ENCODE measurements around the gene CERS6. TPM values are rescaled to one million over a fixed set of nuclear protein-coding genes. Genes with fewer than 3 reads are reported as not detected.

The CERS6 gene
- total and polyA plus RNA-seq, 2 of the 8 experiments (the other 6 are each of a cell fraction or from before 2014, with no cell fraction given), result 6.8 to 28.2 TPM

DNA sequence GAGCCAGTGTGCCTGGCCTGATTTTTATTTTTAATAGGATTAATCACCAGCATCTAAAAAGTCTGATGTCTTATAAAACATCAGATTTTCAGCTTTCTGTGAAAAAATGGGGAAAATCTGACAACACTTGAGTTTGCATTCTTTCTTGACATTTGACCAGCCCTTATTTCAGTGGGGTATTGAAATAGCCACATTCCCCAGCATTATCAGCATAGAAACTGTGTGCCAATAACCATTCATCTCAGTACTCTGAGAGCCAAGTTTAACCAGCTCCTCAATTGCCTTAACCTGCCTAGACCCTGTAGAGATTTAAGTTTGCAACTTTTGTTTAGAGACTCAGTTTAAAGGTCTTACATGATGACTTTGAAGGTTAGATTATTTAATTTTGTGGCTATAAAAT lies 155.0 kb downstream of the CERS6 start:
- peaks cover 0 to 3% (median 3%) of the 10 kb centered on the region in 4 experiments; a peak in 2 of 8 replicates for H3K36me3 ChIP-seq (ENCODE audit: control insufficient read depth in 2 of 4, insufficient read depth in 4 of 4, low read length in 3 of 4)
- no peak overlapping the region for H3K56ac ChIP-seq (replicated peaks; ENCODE audit: insufficient read length, low read depth, low read length)
- no peak overlapping the region for H2AK5ac ChIP-seq (ENCODE audit: low read depth, low read length)
- ChIA-PET POLR2A (ENCODE audit: partially characterized antibody) (no interaction called here), CTCF (ENCODE audit: partially characterized antibody) (interaction anchor here (1.0 to 1.9 kb wide), 2 partner anchors 14 to 54 kb away, joined by 3 to 4 read pairs; no protein-coding TSS in a partner anchor)
- no peak for DNase-seq (ENCODE audit: low read depth in 1 of 2, low spot score in 2 of 2)
- no peak overlapping the region for H3K27ac ChIP-seq (ENCODE audit: low read depth, low read length)
- H4K91ac ChIP-seq (replicated peaks; ENCODE audit: insufficient read length, low read length), result no peak overlapping the region
- H3K18ac ChIP-seq (ENCODE audit: extremely low read depth, low read length), result no peak overlapping the region
- no peaks in the 10 kb centered on the region for H3K23me2 ChIP-seq (ENCODE audit: low read depth, low read length)
- no peak overlapping the region for H3K23ac ChIP-seq (ENCODE audit: insufficient read length)
- H2AFZ ChIP-seq (ENCODE audit: low read length), result no peak overlapping the region
- H3K4ac ChIP-seq (replicated peaks; ENCODE audit: insufficient read length, low read depth, low read length), result no peak overlapping the region
- no peak overlapping the region for H2BK12ac ChIP-seq (ENCODE audit: low read depth, low read length)
- H2BK120ac ChIP-seq (replicated peaks; ENCODE audit: low read depth, low read length), result no peak overlapping the region
- no peak overlapping the region for H3K14ac ChIP-seq (ENCODE audit: insufficient read length)
- peaks cover 0 to 2% (median 0%) of the 10 kb centered on the region in 4 experiments; a peak in 2 of 7 replicates for H3K4me1 ChIP-seq (replicated peaks in 1 of 4; ENCODE audit: control insufficient read depth in 3 of 4, insufficient read depth in 4 of 4, low read length in 3 of 4)
- no peaks in the 10 kb centered on the region for H4K20me1 ChIP-seq (replicated peaks in 1 of 2; ENCODE audit: control insufficient read depth in 1 of 2, insufficient read depth in 2 of 2, low read length in 2 of 2)
- H3K27me3 ChIP-seq (replicated peaks in 1 of 4; ENCODE audit: control insufficient read depth in 3 of 4, extremely low read depth in 1 of 4, insufficient read depth in 3 of 4, low read length in 3 of 4), result no peaks in the 10 kb centered on the region
- no peak overlapping the region for H4K8ac ChIP-seq (ENCODE audit: extremely low read depth, insufficient read depth, low read length)
- no peak overlapping the region for H2BK20ac ChIP-seq (ENCODE audit: low read length)
- no peak for FAIRE-seq
- H3K9ac ChIP-seq (replicated peaks in 1 of 4; ENCODE audit: extremely low read depth in 1 of 4, low read depth in 3 of 4, low read length in 3 of 4), result no peak overlapping the region
- no peak overlapping the region for H4K5ac ChIP-seq (ENCODE audit: insufficient read length, low read depth, low read length)
- peaks cover 0 to 8% of the 10 kb centered on the region in 2 experiments; a peak in 1 of 4 replicates for H3K79me2 ChIP-seq (ENCODE audit: control insufficient read depth in 1 of 2, insufficient read depth in 2 of 2, low read length in 2 of 2)
- H2BK15ac ChIP-seq (ENCODE audit: low read length), result no peak overlapping the region
- no peak overlapping the region for H2BK5ac ChIP-seq (ENCODE audit: low read depth, low read length)
- no peaks in the 10 kb centered on the region for H3K79me1 ChIP-seq (ENCODE audit: low read depth, low read length)
- peaks cover 2 to 8% of the 10 kb centered on the region in 2 experiments; a peak in 3 of 4 replicates for H3K9me3 ChIP-seq (ENCODE audit: insufficient read depth in 2 of 2, low read depth in 1 of 2, low read length in 1 of 2)
- no peak overlapping the region for H3K4me3 ChIP-seq (ENCODE audit: extremely low read depth in 1 of 4, insufficient read depth in 2 of 4, low read depth in 3 of 4, low read length in 4 of 4)
- no peak overlapping the region for H3K4me2 ChIP-seq (ENCODE audit: insufficient read depth in 1 of 2, low read depth in 2 of 2, low read length in 2 of 2)
- no peak for TF ChIP-seq SP4 (IDR thresholded peaks at IDR 0.05; ENCODE audit: low read length)
- TF ChIP-seq MAFK (IDR thresholded peaks at IDR 0.05; ENCODE audit: low read depth, low read length), result no peak
- TF ChIP-seq RNF2 (IDR thresholded peaks at IDR 0.05; ENCODE audit: borderline replicate concordance, low read depth, low read length, missing control alignments, poor library complexity, severe bottlenecking), result no peak
- no peak for TF ChIP-seq SRF (IDR thresholded peaks at IDR 0.05; ENCODE audit: low read depth, low read length)
- TF ChIP-seq FOSL1 (IDR thresholded peaks at IDR 0.05; ENCODE audit: insufficient read depth, low read depth, low read length), result no peak
